ENCODE results near the gene RBMS2.
A peak's percentile ranks its signal among the peaks of the same experiment; 100 is the strongest.

- TF ChIP-seq CTCF (IDR thresholded peaks at IDR 0.05; ENCODE audit: low read depth, low read length) (peak; percentile 33; the same call in 1 of the 2 replicates), EZH2phosphoT487 (IDR thresholded peaks at IDR 0.05; ENCODE audit: low read depth) (no peak)
Measured at GRCh38 chr12:56634837-56635791, 113.5 kb downstream of the RBMS2 start.

All from OCI-LY3 (cell line).